ENCODE measurements around the gene ANKRD13B.

The ANKRD13B gene

DNA sequence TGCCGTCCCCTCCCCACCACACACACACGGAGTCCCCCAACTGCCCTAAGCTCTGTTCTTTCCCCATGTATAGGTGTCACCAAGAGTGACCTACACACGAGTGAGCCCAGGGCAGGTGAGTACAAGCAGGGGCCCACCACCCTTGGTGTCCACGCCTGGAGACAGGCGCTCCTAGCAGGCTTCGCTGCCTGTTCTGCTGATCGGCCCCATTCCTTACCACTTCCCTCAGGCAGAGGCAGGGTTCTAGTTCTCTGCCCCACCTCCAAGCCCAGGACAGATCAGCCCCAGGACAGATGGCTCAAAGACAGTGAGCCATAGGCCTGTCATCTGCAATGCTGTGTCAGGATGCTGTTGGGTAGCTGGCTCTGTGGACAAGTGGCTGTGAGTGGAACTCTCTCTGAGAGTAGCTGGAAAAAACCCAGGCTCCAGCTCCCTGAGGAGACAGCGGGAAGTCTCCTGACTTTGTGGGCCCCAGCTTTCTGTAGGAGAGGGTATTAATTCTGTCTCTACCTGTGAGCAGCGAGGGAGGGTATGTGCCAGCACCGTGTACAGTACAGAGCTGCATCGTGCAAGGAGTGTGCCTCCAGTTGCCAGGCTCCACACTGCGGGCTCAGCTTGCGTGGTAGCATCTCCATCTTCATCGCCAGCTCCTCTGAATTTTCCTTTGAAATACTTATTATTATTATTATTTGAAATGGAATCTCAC lies 23.5 kb upstream of the ANKRD13B start:
- no peak for DNase-seq

DNA sequence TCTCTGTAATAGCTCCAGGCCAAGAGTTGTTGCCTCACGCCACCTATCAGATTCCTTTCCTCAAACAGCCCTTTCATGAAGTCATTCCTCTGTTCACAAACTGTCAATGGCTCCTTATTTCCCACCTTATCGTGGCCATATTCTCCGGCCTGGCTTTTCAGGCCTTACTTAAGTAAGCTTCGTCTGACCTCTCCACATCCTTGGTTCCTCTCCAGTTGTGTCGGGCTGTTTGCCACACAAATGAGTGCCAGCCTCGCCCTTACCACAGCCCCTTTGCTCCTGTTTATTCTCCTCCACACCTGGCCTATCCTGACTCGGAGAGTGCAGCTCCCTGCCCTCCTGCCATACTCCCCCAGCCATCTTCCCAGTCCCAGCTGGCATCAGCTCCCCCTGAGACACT lies 22.4 kb upstream of the ANKRD13B start:
- no peak for DNase-seq

DNA sequence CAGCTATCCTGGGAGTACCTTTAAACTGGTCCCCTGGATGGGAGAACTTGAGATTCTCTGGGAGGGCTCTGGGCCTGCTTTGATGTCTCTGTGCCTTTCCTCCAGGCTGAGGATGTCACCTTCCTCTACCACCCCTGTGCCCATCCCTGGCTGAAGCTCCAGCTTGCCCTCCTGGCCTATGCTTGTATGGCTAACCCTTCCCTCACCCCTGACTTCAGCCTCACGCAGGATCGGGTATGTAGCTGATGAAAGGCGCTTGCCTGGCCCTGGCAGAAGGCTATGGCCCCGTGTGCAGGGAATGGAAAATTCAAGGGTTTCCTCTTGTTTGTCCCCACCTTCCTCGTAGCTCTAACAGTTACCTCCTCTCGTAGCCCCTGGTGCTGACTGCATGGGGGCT lies 21.4 kb upstream of the ANKRD13B start:
- no peak for DNase-seq

DNA sequence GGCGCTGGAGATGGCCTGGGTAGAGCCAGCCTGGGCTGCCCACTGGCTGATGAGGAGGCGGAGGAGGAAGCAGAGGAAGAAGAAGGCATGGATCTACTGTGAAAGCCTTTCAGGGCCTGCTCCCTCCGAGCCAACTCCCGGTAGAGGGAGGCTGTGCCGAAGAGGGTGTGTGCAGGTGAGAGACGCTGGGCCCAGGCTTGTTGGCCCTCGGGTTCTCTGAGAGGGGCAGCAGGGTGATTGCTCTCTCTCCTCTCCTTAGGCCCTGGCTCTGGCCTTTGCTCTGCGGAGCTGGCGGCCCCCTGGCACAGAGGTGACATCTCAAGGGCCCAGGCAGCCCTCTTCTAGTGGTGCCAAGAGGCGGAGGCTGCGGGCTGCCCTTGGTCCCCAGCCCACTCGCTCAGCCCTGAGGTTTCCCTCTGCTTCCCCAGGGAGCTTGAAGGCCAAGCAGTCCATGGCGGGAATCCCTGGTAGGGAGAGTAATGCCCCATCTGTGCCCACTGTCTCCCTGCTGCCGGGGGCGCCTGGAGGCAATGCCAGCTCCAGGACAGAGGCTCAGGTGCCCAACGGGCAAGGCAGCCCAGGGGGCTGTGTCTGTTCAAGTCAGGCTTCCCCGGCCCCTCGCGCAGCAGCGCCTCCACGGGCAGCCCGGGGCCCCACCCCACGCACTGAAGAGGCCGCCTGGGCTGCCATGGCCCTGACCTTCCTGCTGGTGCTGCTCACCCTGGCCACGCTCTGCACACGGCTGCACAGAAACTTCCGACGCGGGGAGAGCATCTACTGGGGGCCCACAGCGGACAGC lies 20.9 kb upstream of the ANKRD13B start:
- DNase-seq: no peak

DNA sequence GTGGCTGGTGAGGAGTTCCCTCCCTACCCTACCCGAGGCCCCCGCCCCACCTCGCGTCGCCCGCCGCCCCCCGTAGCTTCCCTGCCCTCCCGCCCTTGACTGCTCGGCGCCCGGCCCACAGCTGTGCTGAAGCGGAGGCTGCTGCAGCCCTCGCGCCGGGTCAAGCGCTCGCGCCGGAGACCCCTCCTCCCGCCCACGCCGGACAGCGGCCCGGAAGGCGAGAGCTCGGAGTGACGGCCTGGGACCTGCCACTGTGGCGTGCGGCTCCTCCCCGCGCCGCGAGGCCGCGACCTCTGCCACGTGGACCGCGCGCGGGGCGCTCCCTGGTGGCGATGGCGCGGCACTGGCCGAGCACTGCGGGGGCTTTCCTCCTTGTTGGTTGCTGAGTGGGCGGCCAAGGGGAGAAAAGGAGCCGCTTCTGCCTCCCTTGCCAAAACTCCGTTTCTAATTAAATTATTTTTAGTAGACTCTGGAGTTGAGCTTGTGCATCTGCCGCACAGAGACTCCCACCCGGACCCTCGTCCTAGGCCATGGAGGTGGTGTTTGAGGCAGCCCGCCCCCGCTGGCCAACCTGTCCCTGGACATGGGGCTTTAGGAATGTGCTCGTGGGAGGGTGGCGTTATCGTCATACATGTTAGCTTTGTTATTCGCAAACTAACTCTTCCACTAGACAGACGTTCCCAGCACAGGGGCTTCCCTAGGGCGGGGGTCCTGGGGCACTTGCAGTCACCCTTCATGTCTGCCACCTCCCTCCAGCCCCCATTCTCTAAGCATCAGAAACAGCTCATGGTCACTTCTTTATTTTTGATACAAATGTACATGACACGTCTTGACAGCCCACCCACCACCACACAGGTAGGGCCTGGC lies 20.0 kb upstream of the ANKRD13B start:
- no peak for DNase-seq

DNA sequence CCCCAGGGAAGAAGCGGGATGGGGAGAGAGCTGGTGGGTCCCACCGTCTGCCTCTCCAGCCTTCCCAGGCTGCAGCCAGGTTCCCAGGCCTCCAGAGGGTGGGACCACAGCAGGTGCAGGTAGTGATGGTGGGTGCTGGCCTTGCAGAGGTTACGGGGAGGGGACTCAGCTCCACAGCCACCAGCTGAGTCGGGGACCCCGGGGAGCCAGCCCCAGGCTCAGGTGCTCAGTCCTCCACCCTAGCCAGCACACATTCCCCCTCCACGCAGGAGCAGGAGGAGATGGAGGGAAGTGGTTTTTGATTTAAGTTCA lies 19.4 kb upstream of the ANKRD13B start:
- no peak for DNase-seq

DNA sequence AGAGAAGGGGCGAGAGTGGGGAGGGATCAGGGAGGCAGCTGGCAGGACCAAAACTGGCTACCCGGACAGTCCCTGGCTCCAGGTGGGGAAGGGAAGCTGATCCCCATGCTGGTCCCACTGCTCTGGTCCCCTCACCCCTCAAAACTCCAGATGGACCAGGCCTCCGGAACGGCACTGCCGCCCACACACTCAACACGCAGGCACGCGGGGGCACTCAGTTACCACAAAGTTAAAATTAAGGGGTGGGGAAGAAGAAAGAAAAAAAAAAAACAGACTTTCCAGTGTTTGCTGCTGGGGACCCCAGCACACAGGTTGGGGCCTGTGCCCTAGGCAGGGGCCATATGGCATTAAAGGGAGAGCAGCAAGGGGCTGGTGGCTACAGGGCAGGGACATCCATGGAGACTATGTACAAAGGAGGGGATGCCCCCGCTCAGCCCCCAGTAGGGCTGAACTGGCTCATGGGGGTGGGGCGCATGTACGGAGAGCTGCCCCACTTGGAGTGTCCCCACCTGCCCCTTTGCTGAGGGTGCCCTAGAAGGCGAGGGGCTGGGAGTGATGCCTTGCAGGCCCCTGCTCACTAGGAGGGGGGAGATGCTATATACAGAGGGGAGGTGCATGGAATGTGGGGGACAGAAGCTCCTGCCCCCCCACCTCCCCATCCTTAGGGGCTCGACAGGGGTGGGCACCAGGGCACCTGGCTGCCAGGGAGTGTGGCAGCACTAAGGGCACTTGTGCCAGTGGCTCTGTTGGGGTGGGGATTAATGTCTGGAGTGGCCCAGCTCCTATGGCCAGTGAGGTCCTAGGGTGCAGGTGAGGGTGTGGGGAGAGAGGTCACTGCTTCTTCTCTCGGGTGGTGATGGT lies 18.8 kb upstream of the ANKRD13B start:
- DNase-seq: no peak

DNA sequence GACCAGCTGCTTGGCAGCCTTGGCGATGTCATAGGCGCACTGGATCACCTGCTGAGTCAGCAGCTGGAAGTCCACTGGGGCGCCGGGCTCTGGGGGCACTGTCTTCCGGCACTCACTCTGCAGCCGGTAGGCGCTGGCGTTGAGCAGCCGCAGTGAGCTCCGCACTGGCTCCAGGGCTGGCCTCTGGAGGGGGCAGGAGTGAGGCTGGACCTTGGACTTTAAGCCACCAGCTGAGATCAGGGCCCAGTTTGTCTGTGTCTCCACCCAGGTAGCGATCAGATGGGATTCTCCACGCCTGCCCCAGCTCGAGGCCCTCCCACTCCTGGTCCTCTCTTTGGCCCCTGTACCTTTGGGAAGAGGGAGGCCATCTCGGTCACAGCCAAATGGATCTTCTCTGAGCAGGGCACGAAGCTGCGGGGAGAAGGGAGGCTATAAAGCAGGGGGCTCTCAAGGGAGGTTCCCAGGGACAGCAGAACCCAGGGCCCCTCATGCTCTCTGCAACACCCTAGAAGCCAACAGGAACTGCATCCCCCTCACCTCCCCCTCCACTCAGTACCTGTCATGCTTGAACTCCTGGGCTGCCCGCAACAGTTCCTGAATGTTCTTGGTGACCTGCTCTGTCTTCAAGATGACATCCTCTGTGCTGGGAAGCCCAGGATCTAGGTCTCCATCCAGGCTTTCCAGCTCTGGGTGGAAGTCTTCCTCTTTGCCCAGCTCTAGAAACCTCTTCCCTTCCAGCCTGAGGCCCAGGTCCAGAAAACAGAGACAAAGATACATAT lies 18.0 kb upstream of the ANKRD13B start:
- no peak for DNase-seq

DNA sequence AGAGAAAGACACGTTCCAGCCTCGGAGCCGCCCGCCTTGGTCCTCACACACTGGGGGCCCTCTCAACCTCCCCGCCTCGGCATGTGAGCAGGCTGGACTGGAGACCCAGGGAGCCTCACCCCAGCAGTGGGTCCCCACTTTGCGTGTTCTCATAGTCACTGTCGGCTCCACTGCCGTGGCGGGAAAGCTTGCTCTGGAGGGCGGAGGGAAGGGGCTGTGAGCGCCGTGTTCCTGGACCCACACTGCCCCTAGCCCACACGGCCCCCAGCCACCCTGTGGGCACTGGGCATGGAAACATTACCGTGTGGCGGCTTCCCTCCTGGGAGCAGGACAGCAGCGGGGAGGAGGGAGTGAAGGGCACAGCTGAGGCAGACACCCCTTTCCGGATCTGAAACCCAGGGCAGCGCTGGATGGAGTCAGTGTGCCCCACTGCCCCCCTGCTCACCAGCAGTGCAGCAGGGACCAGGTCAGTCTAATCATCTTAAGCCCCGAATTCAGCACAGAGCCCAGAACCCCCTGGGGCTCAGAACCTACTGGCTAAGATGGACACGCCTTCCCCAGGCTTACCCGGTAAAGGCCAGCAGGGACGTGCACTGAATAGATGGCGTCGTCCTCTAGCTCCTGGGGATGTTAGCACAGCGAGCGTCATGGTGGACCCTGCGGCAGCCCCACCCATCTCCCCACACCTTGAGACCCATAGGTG lies 17.3 kb upstream of the ANKRD13B start:
- DNase-seq: no peak

DNA sequence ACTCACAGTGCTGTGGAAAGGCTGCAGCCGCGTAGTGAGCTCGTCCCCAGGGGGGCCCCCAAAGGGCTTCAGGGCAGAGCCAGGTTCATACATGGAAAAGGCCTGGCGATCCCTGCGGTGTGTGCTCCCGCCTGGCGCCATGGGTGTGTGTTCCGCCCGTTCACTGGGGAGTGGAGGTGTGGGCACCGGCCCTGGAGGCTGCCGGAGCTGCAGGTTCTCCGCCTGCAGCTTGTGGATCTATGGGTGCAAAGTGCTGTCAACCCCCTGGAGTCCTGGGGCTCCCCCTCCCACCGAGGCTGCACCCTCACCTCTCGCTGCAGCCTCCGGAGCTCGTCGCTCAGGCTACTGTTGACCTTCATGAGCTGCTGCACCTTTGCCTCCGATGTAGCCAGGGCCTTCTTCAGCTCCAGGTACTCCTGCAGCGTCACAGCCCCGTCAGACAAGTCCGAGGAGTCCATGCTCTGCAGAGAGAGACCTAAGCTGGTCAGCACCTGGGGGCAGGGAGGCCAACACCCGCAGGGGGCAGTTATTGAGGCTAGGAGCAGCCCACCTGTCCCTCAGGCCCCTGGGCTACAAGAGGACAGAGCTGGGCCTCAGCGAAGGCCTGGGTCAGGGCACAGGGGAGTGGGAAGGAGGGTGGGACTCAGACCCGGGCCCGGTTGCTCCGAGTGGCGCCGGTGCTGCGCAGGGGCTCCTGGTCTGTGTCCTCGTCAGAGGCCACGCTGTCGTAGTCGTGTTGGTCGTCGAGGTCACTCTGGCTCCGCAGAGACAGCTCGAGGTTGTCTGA lies 16.5 kb upstream of the ANKRD13B start:
- DNase-seq: no peak

DNA sequence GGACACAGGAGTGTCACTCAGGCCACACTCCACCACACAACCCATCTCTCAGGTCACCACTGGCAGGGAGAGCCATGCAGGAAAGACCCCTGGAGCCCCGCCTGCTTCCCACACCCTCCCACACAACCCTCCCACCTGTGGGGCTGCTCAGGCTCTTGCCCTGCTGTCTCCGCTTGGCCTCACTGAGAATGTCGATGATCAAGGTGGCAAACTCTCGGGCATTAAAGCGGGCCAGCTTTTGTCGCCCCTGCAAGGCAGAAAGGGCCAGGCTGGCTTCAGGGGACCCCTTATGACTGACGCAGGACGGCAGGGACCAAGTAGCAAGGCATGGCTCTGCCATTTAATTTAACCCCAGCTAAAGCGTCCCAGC lies 15.9 kb upstream of the ANKRD13B start:
- DNase-seq: no peak

DNA sequence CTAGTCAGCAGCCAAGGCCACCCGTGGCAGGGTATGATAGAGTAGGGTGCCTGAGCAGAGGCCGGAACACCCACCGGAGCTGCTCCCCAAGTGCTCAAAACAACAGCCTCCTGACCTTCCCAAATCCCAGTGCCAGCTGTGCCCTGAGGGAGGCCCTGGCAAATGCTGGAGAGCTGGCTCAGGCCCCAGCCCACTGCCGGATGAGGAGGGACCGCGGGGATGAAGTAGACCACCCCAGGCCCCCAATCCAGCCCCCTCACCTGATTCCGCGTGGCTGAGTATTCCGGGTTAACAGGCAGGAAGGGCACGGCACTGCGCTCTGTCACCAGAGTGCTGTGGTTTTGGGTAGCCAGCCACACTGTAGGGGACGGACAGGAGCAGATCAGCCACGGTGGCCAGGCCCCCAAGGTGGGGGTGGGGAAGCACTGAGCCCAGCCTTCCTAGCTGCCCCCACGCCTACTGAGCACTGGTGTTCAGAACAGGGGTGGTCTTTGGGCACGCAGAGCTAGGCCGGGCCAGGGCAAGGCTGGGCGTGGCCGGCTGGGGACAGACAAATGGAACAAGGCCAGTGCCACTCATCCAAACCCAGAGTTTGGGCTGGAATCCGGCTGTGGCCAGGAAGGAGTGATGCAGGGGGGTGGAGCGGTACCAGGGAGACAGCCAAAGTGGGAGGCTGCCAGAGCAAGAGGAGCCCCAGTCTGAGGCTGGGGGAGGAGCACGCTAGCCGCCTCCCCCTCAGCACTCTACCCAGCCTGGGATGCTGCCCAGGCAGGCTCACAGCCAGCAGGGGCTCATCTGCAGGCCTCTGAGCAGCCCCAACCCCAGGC lies 15.3 kb upstream of the ANKRD13B start:
- no peak for DNase-seq

DNA sequence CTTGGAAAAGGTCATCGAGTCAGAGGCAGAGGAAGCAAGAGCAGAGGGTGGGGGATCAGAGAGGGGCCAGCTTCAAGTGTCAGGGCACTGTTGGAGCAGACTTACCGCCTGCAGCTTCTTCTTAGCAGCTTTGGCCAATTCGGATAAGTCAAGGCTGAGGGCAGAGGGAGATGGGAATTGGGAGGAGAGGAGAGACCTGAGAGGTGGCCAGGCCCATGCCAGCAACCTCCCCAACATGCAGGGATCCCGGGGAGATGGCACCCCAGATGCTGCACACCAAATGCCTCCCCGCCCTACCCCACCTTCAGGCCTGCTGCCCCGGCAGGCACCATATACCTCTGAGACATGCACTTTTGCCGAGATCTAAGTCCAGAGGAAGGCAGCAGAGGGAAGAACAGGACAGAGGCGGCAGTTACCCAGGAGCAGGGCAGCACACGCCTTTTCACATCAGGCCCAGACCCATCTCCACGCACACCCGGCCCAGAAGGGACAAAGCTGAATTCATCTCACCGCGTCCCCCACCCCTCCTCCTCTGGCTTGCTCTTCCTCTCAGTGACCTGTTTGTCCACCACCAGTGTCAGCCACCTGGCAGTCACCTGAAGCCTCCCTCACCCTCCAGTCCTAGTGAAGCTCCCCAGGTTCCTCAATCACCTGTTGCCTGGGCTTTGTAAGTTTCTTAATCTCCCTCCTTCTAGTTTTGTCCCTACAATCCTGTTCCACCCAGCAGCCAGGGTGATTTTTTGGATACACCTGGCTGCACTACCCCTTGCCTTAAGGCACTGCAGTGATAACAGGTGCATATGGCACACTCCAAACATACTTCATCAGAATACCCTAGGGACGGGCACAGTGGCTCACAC lies 14.1 kb upstream of the ANKRD13B start:
- no peak for DNase-seq

DNA sequence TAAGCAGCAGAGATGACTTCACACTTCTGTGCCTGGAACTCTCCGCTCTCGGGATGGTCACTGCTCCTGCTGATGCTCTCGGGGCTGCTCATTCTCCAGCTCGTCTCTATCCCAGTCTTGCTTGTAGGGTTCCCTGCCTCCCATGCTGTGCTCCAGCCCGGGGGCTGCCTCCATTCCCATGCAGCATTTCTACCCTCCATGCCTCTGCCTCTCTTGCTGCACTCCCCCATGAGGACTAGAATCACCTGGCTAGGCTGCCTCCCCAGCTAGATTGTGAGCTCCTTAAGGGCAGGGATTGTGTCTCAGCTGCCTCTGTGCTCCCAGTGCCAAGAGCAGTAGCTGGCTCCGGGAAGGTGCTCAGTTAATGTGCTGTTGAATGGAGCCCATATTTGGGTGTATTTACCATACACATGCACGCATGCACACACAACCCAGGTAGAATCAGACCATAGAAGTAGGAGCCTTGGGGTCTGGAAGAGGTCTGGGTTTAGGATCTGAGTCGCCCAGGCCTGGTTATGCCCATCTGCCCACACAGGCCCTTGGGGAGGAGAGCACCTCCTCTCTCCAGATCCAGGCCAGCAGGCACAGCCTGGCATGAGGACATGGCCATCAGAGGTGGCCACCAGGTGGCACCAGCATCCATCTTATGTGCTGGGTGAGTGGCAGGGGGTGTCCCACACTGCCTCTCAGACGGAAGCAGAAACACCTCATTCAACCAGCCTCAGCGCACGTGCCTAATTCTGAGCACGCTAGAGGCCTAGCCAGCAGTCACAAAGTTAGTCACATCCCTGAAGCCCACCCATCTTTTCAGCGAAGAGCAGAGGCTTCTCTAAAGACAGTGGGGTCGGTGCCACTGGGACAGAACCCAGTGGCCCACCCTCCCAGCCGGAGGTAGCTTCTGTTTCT lies 12.8 kb upstream of the ANKRD13B start:
- DNase-seq: peak; percentile 63

DNA sequence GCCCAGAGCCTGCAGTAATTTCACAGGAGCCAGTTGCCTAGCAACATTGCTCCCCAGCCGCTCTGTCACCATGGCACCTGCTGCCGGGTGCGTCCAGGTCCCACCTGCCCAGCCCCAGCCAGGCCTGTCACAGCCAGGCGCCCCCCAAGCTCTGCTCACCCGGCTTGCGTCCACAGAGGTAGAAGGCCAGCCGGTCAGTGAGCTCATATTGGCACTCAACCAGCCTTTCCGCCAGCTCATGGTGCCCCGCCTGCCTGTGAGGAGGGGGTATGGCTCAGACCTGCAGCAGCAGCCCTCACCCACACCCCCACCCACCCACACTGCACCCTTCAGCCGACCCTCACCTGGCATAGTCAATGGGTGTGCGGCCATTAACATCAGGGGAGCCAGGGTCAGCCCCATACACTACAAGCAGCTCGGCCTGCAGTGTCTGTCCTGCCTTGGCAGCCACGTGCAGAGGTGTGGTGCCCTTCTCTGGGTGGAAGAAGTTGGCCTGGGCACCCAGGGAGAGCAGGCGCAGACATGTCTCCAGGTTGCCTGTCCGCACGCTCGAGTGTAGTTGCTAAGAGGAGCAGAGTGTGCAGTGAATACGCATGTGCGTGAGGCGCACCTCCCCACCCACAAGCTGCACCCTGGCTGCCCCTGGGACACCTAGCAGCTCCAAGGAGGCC lies 11.2 kb upstream of the ANKRD13B start:
- DNase-seq: no peak

DNA sequence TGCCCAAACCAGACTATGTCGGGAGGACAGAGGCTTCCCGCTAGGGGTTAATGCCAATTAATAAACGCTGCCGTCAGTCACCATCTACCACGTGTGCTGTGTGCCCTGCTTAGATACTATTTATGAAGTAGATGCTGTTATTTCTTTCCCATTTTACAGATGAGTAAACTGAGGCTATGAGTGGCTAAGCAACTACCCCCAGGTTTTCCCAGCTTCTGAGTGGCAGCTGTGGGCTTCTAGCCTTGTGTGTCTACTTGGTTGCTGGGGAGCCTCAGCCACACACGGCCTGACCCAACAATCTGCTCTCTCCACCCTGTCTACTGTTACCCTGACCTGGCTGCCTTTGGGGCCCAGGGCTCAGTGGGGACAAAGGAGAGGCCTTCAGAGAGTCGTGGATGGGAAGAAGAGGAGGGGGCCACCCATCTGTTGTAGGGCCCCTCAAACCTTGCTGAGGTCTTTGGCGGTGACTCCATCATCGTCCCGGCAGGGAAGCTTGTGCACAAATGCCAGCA lies 10.6 kb upstream of the ANKRD13B start:
- DNase-seq: no peak

DNA sequence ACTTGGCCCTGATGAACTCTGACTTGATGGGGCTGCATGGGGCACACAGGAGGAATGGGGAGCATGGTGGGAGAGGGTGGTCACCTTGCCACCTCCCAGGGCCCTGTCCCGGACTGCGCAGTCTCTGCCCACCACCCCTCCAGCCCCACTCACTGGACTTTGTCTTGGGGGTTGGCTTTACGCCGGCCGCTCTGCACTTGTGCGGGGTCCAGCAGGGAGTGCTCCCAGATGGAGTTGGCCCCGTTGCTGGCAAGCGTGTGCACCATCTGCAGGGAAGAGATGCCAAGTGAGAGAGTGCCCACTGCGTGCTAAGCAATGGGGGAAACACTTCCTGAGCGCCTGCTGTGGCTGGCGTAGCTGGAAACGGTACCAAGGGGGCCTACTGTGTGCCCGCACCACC lies 10.2 kb upstream of the ANKRD13B start:
- DNase-seq: no peak

Measured in NCI-H2029 (cell line).